ENCODE measurements around the gene STMN3.

Gene STMN3

DNA sequence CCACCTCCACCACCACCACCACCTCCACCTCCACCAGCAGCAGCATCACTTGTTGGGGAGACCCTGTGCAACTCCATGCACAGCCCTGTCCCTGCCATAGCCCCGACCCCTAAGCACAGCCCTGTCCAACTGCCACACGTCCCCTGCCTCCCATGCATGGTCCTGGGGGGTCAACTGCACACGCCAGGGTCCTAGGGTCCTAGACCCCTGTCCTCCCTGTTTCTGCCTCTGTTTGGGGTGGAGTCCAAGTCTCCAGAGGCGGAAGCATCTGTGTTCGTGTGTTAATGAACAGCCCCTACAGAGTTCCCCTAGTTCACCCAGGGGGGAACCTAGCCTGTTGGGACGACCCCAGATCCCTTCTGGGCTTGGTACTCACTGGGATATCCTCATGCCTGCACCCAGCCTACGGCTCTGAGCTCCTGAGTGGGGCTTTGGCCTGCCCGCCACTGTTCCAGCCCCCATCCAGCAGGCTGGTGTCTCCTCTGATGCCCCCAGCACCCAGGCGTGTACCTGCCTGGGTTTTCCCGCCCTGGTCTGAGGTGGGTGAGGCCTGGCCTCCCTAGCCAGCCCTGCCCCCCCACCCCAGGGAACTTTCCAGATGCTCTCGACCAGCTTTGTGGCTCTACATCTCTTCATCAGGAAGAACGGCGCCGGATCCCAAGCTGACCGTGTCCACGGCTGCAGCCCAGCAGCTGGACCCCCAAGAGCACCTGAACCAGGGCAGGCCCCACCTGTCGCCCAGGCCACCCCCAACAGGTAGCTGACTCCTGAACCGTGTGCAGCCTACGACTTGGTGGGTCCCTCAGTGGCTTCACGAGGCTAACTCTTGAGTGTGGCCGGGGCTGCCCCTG, 40.7 kb upstream of the STMN3 start:
- TF ChIP-seq FOXP2 (optimal IDR thresholded peaks at IDR 0.05; ENCODE audit: borderline replicate concordance, extremely low read depth, extremely low read length, insufficient read depth) (no peak), TAF1 (IDR thresholded peaks at IDR 0.05; ENCODE audit: borderline replicate concordance, insufficient read depth, low read length) (no peak), POLR2AphosphoS5 (IDR thresholded peaks at IDR 0.05; ENCODE audit: low read depth, low read length) (no peak), SIN3A (IDR thresholded peaks at IDR 0.05; ENCODE audit: borderline replicate concordance, insufficient read depth, low read length) (no peak)
- TF ChIP-seq, protein P1, sequence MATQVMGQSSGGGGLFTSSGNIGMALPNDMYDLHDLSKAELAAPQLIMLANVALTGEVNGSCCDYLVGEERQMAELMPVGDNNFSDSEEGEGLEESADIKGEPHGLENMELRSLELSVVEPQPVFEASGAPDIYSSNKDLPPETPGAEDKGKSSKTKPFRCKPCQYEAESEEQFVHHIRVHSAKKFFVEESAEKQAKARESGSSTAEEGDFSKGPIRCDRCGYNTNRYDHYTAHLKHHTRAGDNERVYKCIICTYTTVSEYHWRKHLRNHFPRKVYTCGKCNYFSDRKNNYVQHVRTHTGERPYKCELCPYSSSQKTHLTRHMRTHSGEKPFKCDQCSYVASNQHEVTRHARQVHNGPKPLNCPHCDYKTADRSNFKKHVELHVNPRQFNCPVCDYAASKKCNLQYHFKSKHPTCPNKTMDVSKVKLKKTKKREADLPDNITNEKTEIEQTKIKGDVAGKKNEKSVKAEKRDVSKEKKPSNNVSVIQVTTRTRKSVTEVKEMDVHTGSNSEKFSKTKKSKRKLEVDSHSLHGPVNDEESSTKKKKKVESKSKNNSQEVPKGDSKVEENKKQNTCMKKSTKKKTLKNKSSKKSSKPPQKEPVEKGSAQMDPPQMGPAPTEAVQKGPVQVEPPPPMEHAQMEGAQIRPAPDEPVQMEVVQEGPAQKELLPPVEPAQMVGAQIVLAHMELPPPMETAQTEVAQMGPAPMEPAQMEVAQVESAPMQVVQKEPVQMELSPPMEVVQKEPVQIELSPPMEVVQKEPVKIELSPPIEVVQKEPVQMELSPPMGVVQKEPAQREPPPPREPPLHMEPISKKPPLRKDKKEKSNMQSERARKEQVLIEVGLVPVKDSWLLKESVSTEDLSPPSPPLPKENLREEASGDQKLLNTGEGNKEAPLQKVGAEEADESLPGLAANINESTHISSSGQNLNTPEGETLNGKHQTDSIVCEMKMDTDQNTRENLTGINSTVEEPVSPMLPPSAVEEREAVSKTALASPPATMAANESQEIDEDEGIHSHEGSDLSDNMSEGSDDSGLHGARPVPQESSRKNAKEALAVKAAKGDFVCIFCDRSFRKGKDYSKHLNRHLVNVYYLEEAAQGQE (IDR thresholded peaks at IDR 0.05; ENCODE audit: insufficient read depth in 1 of 2, low read depth in 2 of 2, low read length in 2 of 2): no peak

DNA sequence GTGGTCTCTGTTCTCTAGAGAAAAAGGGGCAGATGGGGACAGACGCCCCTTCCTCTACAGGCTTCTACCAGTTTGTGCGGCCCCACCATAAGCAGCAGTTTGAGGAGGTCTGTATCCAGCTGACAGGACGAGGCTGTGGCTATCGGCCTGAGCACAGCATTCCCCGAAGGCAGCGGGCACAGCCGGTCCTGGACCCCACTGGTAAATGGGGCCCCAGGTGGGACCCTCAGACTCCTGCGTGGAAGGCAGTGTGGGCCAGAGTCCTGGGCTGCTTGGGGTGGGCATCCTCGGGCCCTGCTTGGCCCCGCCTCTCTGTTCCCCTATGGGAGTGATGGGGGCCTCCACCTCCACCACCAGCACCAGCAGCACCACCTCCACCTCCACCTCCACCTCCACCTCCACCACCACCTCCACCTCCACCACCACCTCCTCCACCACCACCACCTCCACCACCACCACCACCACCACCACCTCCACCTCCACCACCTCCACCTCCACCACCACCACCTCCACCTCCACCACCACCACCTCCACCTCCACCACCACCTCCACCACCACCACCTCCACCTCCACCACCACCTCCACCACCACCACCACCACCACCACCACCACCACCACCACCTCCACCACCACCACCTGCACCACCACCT, 40.0 kb upstream of the STMN3 start:
- TF ChIP-seq, protein P1 (IDR thresholded peaks at IDR 0.05; ENCODE audit: insufficient read depth in 1 of 2, low read depth in 2 of 2, low read length in 2 of 2): no peak
- TF ChIP-seq SIN3A (IDR thresholded peaks at IDR 0.05; ENCODE audit: borderline replicate concordance, insufficient read depth, low read length): no peak
- no peak for TF ChIP-seq FOXP2 (optimal IDR thresholded peaks at IDR 0.05; ENCODE audit: borderline replicate concordance, extremely low read depth, extremely low read length, insufficient read depth)
- TF ChIP-seq TAF1 (IDR thresholded peaks at IDR 0.05; ENCODE audit: borderline replicate concordance, insufficient read depth, low read length): no peak
- TF ChIP-seq POLR2AphosphoS5 (IDR thresholded peaks at IDR 0.05; ENCODE audit: low read depth, low read length): no peak

DNA sequence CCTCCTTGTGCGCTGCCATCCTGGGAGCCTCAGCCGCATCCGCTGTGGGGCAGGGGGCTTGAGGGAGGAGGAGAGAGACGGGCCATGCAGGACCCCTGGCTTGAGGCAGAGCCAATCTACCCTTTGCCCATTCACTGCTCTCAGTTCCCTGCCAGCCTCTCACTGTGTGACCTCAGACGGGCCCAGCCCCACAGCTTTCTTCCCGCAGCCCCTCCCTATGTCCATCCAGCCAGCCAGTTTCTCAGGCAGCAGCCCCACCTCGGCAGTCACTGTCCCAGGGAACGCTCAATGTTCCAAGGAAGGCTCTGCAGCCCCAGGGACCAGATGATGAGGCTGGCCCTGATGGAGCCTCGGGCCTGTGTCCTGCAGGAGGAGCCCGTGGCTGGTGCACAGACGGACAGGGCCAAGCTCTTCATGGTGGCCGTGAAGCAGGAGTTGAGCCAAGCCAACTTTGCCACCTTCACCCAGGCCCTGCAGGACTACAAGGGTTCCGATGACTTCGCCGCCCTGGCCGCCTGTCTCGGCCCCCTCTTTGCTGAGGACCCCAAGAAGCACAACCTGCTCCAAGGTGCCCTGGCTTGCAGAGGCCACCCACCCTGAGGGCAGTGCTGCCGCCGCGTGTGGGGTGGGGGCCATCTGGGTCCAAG, 39.3 kb upstream of the STMN3 start:
- TF ChIP-seq TAF1 (IDR thresholded peaks at IDR 0.05; ENCODE audit: borderline replicate concordance, insufficient read depth, low read length): no peak
- peak; percentile 35; the same call in 1 of the 2 replicates for TF ChIP-seq POLR2AphosphoS5 (IDR thresholded peaks at IDR 0.05; ENCODE audit: low read depth, low read length)
- TF ChIP-seq, protein P1 (IDR thresholded peaks at IDR 0.05; ENCODE audit: insufficient read depth in 1 of 2, low read depth in 2 of 2, low read length in 2 of 2): no peak
- no peak for TF ChIP-seq FOXP2 (optimal IDR thresholded peaks at IDR 0.05; ENCODE audit: borderline replicate concordance, extremely low read depth, extremely low read length, insufficient read depth)
- no peak for TF ChIP-seq SIN3A (IDR thresholded peaks at IDR 0.05; ENCODE audit: borderline replicate concordance, insufficient read depth, low read length)

DNA sequence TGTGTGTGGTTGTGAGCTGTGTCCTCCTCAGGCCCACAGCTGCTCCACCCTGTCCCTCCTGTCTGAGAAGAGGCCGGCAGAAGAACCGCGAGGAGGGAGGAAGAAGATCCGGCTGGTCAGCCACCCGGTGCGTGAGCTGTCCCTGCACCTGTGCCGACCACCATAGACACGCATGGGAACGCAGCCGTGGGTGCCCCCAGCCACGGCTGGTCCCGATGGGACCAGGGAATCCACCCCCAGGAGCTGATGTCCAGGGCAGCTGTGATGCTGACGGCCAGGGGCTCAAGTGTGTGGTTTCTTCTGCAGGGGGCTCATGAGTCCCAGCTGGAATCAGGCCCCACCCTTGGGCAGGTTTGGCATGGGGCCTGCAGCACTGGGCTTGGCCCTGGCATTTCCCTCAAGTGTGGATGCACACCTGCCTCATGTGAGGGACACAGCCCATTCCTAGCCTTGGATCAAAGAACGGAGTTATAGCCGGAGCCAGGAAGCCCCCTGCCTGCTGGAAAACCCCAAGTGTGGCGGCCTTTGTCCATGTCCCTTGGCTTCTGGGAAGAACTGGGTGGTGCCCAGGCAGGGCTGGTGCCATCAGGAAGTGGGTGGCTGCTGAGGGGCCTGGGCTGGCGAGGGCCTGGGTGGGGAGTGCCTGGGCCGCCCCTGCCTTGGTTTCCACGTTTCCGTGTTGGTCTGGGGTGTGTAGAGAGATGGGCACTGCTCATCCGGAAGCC, 38.6 kb upstream of the STMN3 start:
- no peak for TF ChIP-seq SIN3A (IDR thresholded peaks at IDR 0.05; ENCODE audit: borderline replicate concordance, insufficient read depth, low read length)
- TF ChIP-seq, protein P1 (IDR thresholded peaks at IDR 0.05; ENCODE audit: insufficient read depth in 1 of 2, low read depth in 2 of 2, low read length in 2 of 2): no peak

Measured in PFSK-1 (cell line).